ENCODE measurements around the gene NCK2.

NCK2 gene

DNA sequence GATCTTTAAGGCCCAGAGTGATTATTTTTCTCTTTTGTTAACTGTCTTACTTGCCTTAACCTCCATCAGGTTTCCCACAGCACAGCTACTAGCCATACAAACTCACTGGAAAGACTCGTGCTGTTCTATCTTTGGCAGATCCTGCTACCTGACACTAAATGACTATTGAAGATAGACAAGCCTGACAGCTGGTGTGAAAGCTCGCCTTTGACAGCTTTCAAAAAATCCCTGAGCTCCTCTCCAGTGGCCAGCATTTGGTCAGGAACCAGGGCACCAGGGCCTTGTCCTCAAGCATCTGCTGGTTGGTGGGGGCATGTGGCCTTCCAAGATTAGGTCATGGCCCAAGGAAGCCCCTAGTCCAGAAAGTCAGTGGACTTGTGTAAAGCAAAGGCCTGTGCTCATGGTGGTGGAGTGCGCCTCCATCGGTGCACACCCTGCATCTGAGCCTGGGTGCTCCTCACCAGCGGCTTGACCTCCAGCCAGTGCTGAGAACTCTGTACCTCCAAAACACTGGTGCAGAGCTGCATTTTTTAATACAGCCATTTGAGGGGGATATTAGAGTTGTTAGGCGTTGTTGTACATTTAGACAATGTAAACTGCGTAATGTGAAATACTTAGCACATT, 158.5 kb downstream of the NCK2 start:
- no peak for DNase-seq

DNA sequence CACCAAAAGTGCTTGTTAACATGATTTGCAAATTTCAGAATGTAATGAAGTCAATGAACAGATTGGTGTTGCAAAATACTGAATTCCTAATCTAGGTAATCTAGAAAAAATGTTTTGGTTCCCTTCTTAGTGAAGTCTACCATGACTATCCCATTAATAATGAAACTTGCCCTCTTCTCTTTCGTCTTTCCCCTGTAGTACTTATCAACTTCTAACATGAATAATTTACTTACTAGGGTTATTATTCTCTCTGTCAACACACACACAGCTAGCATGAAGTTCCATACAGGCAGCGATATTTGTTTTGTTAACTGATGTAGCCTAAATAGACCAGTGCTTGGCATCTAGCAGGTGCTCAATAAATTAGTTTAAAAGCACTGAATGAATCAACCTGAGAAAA, 160.2 kb downstream of the NCK2 start:
- DNase-seq, result no peak

DNA sequence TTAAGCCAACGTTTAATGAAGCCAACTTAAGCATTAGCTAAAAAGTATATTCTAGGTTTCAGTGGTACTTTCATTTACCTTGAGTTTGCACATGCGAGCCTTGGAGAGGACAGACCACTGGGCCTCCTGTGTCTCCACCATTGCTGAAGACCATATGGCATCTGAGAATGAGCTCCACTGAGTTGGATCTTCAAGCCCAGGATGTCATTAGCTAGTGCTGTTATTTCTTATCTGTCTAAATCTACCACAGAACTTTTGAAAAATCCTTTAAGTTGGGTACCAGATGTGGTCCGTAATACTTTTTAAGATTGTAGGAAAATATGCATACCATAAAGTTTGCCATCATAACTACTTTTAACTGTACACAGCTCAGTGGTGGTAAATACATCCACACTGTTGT, 161.8 kb downstream of the NCK2 start:
- DNase-seq, result no peak

DNA sequence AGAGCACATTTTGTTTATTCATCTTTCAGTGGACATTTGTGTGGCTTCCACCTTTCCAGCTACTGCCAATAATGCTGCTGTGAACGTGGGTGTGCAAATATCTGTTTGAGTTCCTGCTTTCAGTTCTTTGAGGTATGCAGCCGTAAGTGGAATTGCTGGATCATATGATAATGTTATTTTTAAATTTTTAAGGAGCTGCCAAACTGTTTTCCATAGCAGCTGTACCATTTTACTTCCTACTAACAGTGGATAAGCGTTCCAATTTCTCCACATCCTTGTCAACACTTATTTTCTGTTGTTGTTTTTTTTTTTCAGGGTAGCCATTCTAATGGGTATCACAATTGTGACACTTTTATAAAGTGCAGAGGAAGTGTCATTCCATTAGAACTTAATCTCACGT, 162.5 kb downstream of the NCK2 start:
- no peak for DNase-seq

DNA sequence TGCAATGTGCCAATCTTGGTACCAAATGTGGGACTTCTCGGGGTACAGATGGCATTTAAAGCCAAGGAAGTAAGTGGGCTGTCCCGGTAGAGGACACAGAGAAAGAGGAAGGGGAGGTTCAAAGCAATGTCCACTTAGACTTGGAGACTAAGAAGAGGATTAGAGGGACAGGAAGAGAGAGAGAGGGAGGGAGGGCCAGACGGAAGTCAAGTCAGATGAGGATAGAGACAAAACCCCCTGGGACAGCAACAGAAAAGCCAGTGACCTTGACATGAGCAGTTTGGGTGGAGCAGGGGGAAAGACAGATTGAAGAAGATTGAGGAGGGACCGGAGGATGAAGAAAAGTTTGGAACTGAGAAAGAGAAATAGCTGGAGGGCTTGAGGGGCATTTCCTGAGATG, 164.5 kb downstream of the NCK2 start:
- no peak for DNase-seq

DNA sequence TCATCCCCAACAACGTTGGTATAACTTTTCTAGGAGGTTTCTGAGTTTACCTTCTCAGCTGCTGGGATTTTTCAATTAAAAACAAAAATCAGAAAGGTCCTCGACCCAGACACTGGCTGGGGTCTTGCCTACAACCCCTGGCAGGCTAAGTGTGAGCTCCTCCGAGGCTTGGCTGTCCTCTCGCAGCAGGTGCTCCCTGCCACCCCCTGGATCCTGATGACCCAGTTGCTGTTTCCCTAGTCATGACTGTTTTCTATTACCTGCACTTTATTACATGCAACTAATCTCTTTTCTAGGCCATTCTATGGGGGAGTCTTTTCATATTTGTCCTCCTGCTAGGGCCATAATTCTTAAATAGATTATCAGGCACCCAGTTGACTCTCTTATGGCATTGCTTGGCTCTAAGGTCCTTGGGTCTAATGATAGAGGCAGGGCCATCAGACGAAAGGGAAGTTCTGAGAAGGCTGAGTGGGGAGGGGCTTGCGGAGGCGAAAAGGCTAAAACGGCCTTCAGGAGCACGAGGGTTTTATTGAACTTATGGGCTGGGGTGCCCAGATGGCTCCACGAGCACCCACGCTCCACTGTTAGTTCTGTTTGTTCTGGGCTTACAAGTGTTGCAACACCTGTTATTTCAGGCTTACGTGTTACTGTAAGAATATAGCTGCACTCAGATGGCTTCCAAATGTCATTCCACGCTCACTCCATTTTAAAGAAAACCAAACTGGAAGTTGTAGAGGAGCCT, 166.0 kb downstream of the NCK2 start:
- no peak for DNase-seq

DNA sequence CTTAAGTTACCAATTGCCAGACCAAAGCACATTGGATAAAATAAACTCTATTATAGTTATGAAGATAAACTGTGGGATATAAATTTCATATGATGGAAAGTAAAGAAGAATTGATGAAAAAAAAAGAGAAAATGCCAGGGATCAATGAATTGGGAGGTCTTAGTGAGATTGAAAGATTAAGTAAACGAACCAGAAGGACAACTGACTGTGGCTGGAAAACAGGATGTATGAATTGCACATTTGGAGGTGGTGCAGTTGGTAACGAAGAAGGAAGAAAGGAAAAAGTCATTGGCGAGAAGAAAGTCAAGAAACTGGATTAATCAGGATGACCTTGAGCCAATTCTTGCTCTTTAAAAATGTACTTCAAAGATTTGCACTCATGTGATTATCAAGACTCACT, 166.7 kb downstream of the NCK2 start:
- no peak for DNase-seq

DNA sequence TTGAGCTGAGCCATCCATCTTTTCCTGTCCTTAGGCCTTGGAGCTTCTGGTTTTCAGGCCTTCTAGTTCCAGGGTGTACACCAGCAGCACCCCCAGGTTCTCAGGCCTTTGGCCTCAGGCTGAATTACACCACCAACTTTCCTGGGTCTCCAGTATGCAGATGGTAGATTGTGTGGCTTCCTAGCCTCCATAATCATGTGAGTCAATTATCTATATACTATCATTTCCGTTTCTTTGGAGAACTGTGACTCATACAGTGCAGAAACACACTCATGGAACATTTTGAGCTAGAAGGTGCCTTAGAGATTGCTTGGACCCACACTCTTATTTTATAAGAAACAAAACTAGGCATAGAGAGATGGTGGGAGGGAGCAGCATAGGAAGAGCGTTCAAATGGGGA, 167.4 kb downstream of the NCK2 start:
- DNase-seq, result no peak

DNA sequence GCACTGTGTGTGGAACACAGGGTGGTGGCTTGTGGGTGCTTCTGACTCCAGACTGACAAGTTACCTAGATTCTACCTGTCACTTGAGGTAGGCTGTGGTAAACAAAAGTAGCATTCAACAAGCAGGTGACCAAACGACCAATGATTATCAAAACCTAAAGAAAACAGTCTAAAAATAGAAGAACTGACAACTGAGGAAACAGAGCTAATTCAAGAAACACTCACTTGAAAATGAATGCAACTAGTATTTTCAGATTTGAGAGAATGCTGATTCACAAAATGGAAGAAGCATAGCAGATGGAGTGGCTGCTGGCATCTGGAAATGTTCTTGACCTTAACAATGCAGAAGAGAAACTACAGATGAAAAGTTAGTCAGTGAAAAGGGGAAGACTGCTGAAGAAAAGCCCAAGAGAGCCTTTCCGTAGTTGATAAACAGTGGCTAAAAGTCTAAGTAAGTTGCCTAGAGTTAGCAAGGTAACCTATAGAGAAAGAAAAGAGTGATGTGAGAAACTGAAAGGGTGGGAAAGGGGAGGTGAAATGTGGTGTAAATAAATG, 170.4 kb downstream of the NCK2 start:
- no peak for DNase-seq

DNA sequence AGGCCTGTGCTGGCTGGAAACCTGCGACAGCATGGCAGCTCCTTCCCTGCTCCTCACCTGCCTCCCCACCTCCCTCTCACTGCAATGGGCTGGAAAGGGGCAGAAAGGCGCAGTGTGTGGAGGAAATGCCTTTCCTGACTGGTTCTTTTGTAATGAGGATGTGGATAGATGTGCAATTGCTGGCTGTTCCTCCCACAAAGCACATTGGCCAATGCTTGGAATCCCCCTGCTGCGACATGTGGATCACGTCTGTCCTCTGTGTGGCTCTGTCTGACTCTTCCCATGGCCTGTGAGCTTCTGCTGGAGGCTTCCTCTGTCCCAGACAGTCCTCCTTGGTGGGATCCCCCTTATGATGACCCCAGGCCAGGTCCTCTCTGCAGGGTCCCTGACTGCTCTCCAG, 172.5 kb downstream of the NCK2 start:
- no peak for DNase-seq

DNA sequence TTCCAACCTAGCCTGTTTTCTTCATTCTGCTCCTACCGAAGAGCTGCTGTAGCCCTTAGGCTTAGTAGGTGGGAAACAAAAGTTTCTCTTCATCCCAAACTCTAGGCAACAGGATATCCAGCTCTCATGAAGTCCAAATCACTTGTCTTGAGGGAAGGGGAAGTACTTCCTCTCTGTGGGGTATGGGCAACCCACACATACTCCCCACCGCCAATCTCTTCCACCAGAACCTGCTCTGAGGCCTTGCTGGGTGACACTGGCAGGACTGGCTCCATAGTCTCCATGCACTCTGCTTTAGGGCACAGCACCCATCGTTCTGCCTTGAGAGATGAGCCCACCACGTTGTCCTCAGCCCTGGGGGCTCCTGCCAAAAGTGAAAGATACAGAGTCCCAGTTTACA, 173.0 kb downstream of the NCK2 start:
- DNase-seq, result no peak

DNA sequence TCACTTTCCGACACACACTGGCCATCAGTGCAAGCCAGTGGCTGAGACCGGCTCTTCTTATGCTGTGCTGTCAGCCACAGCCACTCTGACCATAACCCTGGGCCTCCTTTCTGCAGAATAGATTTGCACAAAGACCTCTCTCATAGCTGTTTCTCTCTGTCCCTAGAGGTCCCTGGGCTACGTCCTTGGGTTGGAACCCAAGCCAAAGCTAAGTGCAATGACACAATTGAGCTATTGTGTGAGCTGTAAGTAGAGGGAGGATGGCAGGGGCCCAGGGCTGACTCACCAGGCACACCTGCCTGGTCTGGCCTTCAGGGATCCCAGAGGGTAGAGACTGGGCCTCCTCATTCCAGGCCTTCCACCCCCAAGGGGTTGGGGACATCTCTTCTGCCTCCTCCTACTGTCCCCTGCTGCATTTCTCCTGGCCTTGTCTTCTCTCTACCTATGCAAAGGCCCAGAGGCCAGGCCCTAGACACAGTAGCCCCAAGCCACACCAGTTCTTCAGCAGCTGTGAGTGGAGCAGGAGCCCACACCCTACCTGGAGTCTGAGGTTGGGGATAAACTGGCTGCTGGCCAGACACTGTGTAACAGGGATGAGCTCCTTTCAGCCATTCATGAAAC, 174.6 kb downstream of the NCK2 start:
- no peak for DNase-seq

DNA sequence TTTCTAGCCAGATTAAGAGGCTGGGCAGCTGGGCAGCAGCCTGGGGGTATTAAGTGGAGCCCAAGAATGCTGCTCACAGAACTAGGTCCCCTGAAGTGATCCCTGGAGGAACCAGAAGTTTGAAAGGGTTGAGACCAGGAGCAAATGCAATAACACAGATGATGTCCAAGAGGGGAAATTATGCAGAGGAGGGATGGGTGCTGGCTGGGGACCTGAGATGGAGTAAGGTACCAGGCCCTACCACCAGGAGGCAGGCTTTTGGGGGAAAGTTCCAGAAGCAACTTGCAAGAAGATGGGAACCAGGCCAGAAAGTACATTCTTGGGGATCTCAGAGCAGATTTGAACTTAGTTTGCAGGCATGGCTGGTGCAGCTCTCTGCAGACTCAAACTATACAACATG, 175.1 kb downstream of the NCK2 start:
- peak; percentile 58 for DNase-seq

DNA sequence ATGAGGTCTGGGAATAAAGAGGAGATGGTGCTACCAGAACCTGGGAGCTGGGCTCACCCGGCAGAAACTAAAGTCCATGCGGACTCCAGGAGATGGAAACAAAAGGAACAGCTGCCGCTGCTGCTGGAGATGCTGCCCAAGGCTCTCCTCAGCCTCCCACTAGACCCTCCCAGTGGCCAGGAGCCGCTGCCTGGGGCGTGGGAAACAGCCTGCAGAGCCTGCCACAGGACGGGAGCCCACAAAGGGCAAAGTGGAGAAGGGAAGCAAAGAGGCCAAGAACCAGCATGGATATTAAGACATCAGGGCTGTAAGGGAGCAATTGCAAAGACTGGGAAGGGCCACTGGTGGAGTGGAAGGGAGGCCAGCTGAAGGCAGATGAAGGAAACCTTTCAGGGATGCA, 179.6 kb downstream of the NCK2 start:
- DNase-seq, result no peak

DNA sequence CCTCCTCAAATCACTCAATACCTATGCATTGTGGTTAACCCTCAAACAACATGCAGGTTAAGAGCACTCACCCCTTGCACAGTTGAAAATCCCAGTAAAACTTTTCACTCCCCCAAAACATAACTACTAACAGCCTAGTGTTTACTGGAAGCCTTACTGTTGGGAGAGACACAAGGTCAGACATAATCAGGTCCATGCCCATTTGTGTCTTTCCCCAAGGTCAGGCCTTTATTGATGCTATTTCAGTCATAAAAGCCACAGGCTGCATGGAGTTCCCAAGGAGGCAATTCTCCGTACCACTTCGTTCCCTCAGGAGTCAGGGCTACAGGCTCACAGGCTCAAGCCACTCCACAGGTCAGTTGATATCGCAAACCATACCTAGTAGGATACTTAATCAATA, 180.2 kb downstream of the NCK2 start:
- no peak for DNase-seq

DNA sequence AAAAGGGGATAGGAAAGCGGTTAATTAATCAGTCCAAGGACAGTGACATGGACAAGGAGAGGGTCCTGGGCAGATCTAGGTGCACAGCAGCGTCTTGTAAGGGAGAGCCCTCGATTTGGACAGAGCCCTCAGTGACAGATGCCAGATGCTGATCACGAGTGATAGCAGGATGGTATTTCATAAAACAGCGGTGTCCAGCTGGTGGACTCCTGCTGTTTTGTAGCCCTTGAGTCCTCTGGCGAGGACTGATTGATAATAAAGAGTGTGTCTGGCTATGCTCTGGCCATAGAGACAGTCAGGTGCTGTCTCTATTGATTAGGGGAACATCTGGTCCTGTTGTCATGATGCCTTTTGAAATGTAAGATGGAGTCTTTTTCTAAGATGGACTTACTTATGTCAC, 180.7 kb downstream of the NCK2 start:
- no peak for DNase-seq

DNA sequence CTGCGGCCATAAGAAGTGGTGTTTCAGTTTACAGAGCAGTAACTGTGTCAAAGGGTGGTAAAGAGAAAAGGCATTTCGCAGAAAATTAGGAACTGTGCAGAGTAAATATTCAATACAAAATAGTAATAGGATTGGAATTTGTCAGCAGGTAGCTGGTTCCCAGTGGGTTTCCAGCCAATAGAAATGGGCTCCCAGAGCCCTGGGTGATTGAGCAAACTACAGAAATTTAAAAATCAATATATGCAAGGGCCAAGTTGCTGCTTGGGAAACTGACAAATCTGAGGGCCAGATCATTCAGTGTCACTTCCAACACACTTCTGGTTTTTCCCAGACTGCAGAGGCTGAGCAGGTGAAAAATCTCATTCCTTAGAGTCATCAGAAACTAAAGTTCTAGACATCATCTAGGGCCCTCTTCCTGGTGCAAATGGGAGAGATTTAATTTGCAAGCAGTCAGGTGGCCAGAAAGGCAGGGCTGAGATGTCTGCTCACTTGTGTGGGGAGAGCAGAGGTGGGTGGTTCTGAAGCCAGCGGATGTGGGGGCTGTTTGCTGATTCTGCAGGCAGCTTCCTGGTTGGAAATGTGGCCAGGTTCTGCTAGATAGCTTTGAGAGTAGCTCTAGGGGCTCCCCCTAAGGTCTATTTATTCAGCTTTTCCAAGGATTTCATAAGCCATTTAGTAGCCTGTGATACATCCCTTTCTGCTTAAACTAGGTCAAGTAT, 182.4 kb downstream of the NCK2 start:
- peak; percentile 56 for DNase-seq

DNA sequence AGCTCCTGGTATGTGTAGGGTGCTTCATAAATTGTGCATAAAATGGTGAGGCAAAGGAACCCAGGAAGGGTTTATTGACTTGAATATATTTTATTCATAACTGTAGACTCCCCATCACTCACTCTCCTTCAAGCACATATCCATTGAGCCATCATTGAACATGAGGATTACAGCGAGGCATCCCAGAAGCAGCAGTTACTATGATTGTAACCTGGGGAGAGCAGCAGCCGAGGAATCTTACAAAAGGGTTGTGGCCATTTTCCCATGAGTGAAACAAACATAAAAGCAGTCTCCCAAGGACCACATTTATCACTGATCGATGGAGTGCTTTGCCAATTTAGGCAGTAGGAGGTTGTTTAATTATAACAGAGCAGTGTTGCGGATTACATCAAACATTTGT, 183.4 kb downstream of the NCK2 start:
- DNase-seq, result no peak

DNA sequence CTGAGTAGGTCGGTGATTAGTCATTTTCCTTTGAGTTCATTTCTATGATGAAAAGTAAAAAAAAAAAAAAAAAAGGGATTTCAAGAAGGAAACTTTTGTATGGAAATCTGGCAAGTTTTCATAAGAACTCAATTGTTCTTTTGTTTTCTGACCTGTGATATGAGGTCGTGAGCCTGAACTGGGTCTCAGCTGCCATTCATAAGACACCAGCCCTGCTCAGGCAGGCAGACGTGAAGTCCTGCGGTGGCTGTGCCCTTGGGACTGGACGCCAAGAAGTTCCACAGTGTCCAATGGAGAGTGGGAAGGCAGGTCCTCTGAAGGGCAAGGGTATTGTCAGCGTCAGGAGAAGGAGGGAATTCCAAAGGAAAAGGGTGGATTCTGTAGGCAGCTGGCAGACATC, 183.9 kb downstream of the NCK2 start:
- DNase-seq, result no peak

DNA sequence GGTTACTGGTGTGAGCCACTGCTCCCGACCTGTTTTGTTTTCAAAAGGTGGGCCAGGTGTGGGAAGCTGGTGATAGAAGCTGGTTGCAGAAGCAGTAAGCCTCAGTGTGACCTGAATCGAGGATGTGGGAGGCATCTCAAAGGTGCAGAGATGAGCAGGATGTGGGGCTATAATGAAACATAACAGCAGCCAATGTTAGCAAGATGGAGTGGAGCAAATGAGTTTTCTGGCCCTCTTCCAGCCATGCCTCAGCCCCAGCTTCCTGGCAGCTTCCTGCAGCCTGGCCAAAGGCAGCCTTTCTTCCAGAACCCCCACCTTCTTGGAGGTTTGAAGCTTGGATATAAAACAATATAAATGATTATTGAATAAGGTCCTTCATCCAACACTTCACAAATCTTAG, 184.8 kb downstream of the NCK2 start:
- peak; percentile 35 for DNase-seq

DNA sequence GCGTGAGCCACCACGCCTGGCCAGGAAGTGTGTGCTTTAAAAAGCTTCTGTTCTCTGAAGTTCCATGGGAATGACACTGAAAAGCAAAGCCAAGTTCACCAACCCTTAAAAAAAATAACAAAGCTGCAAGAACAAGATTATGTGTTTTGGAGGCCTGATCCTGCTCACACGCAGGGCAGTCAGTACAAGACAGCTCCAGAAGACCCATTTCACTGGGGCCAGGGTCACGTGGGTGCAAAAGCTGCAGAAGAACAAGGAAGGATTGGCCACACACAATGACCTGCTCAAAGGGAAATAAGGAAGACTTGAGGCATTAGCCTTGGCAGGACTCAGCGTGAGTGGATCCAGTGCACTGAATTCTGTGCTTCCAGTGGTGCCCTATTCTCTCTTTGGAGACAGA, 187.9 kb downstream of the NCK2 start:
- DNase-seq, result no peak

DNA sequence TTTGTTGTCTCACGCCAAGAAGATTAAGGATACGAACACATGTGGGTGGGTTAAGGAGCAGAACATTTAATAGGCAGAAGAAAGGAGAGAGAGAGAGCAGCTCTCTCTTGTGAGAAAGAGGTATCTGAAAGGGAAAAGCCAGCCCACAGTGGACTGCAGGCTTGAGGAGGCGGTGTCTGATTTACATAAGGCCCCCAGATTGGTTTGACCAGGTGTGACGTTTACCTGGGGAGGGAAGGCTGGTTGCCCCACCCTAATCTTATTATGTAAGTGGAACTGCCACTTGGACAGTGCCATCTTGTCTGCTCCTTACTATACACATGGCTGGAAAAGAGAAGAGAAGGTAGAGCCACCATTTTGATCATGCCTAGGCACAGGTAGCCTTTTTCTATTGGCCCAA, 189.2 kb downstream of the NCK2 start:
- DNase-seq, result no peak

DNA sequence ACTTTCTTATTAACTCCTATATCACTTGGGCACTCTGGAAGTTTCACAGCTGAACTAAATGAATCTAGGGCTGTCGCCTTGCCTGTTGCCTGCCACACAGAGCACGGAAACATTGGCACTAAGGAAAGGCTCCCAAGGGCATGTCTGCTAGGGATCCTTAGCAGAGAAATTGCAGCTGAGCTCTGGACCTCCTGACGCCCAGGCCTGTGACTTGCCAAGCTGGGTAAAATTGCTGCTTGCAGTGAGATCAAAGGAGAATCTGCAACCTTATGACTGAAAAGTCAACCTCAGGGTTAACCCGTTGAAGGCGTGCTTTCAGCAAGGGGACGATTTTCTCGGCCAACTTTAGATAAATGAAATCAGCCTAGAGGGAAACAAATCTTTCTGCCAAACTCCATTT, 189.8 kb downstream of the NCK2 start:
- DNase-seq, result peak; percentile 38

DNA sequence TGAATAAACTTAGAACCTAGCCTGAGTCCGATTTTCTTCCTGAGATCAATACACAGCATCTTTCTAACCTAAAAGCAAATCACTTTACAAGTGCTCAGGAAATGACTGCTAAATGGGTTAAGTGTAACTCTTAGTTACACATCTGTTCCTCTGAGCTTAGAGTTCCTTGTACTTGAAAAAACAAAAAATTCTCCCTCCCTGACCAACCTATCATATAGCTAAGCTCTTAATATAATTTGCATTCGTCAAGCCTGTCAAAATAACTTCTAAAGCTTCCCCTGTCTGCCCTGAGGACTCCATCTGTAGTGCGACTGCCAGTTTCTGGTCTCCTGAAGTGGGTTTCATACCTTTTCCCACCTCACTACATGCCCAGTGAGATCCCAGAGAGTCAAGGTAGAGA, 190.4 kb downstream of the NCK2 start:
- DNase-seq, result no peak
